HG02763 (cell line): Measurements from ENCODE around the gene PIGM.
"Not testable (repeated sequence)": the region's sequence is repeated elsewhere in the genome, so short reads cannot be mapped to it uniquely, and the experiment has no call there.

Experiments used
- ATAC-seq: cut with Tn5 transposase; IDR thresholded peaks from one replicate; pipeline ENCODE4 v1.9.1; 2021; ENCODE audit warnings: mild to moderate bottlenecking, moderate library complexity; ENCODE audit not compliant: unreplicated experiment

The PIGM gene

GRCh38 chr1:160061369-160062229 lies 29.8 kb upstream of the PIGM start:
- no peak for ATAC-seq

- no peak for ATAC-seq
Observed at GRCh38 chr1:160058087-160058486, 26.3 kb upstream of the PIGM start.

- no peak for ATAC-seq
Observed at GRCh38 chr1:160056648-160057169, 24.9 kb upstream of the PIGM start.

GRCh38 chr1:160053548-160054365 lies 22.0 kb upstream of the PIGM start:
- no peak for ATAC-seq

- no peak for ATAC-seq
Observed at GRCh38 chr1:160052936-160053335, 21.1 kb upstream of the PIGM start.

- no peak for ATAC-seq
Observed at GRCh38 chr1:160050619-160051018, 18.8 kb upstream of the PIGM start.

GRCh38 chr1:160050182-160050581 lies 18.4 kb upstream of the PIGM start:
- ATAC-seq: not testable (repeated sequence)

GRCh38 chr1:160049101-160049500 lies 17.3 kb upstream of the PIGM start:
- ATAC-seq: no peak

GRCh38 chr1:160048335-160048734 lies 16.5 kb upstream of the PIGM start:
- ATAC-seq: no peak

GRCh38 chr1:160047111-160047991 lies 15.6 kb upstream of the PIGM start:
- peak; percentile 28 for ATAC-seq

GRCh38 chr1:160046494-160047110 lies 14.8 kb upstream of the PIGM start:
- ATAC-seq: peak; percentile 52

GRCh38 chr1:160045653-160046052 lies 13.9 kb upstream of the PIGM start:
- ATAC-seq: no peak

- no peak for ATAC-seq
Observed at GRCh38 chr1:160043543-160043942, 11.8 kb upstream of the PIGM start.

- ATAC-seq: no peak
Observed at GRCh38 chr1:160040476-160040875, 8.7 kb upstream of the PIGM start.

GRCh38 chr1:160032165-160032820 lies 503 bp upstream of the PIGM start:
- ATAC-seq: peak; percentile 6

- ATAC-seq: no peak
Observed at GRCh38 chr1:160030657-160031364, 979 bp downstream of the PIGM start.

- no peak for ATAC-seq
Observed at GRCh38 chr1:160028426-160028825, 3.4 kb downstream of the PIGM start.

GRCh38 chr1:160025314-160025713 lies 6.5 kb downstream of the PIGM start:
- no peak for ATAC-seq
